SJCRH30 (cell line): ENCODE measurements around the gene PRR20G. TPM values are rescaled to one million over a fixed set of nuclear protein-coding genes. Genes with fewer than 3 reads are reported as not detected.

Source experiments
- DNase-seq, 2 experiments: peaks; one replicate each; pipeline ENCODE4 v3.0.0-alpha.2; 2015 to 2020
- H3K27ac ChIP-seq: fragments of 250-450 bp; sonication (Bioruptor Pico); 2 replicates; pipeline ENCODE4 v1.5.1; 2020; ENCODE audit warnings: mild to moderate bottlenecking, moderate library complexity
- H3K27me3 ChIP-seq: fragments of 250-450 bp; sonication (Bioruptor Pico); 2 replicates; pipeline ENCODE4 v1.5.1; 2020; ENCODE audit warnings: mild to moderate bottlenecking, moderate library complexity
- H3K36me3 ChIP-seq: fragments of 250-450 bp; sonication (Bioruptor Pico); 2 replicates; pipeline ENCODE4 v1.5.1; 2020; ENCODE audit warnings: mild to moderate bottlenecking, moderate library complexity
- H3K4me1 ChIP-seq: fragments of 250-450 bp; sonication (Bioruptor Pico); 2 replicates; pipeline ENCODE4 v1.5.1; 2020; ENCODE audit warnings: mild to moderate bottlenecking, moderate library complexity
- H3K4me3 ChIP-seq: fragments of 250-450 bp; sonication (Bioruptor Pico); 2 replicates; pipeline ENCODE4 v1.5.1; 2020; ENCODE audit warnings: mild to moderate bottlenecking, moderate library complexity
- H3K9me3 ChIP-seq: fragments of 250-450 bp; sonication (Bioruptor Pico); replicated peaks from 2 replicates; pipeline ENCODE4 v1.5.1; 2020; ENCODE audit warnings: mild to moderate bottlenecking, moderate library complexity
- total RNA-seq: library from RNA; depleted of rRNA; stranded (reverse); fragments of >200 nt; shearing (Covaris generic); gene quantifications from 2 replicates; pipeline ENCODE4 v1.2.3, GENCODE V29; 2014

Gene PRR20G
- total RNA-seq, 1 experiment from 2014 or later = not detected

DNA sequence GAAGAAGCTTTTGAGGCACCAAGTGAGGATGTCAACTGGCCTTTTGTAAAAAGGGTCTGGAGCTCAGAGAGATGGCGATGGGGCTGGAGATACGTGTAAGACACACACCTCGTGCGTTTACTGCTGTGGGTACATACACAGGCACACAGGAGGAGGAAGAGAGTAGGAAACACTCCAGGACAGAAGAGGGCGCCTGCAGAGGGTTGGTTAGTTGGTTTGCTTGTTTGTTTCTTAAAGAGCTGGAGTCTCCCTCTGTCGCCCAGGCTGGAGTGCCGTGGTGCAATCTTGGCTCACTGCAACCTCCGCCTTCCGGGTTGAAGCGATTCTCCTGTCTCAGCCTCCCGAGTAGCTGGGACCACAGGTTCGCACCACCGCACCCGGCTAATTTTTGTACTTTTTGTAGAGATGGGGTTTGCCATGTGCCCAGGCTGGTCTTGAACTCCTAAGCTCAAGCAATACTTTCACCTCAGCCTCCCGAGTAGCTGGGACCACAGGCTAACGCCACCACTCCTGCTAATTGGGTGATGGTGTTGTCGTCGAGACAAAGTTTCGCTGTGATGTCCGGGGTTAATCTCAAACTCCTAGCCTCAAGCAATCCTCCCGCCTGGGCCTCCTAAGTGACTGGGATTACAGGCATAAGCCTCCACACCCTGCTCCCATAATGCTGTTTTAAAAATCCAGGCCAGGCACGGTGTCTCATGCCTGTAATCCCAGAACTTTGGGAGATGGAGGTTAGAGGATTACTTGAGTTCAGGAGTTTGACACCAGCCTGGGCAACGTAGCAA is 1.3 kb upstream of the PRR20G start:
- H3K4me1 ChIP-seq = no peaks in the 10 kb centered on the region
- no peaks in the 10 kb centered on the region for H3K27me3 ChIP-seq
- H3K27ac ChIP-seq = no peak overlapping the region
- no peak overlapping the region for H3K4me3 ChIP-seq
- H3K9me3 ChIP-seq = no peaks in the 10 kb centered on the region
- DNase-seq = peak in 1 of 2 experiments; percentile 13
- no peaks in the 10 kb centered on the region for H3K36me3 ChIP-seq

- Histone ChIP-seq H3K27me3 (no peaks in the 10 kb centered on the region), H3K36me3 (no peaks in the 10 kb centered on the region), H3K4me1 (no peaks in the 10 kb centered on the region), H3K27ac (no peak overlapping the region), H3K4me3 (no peak overlapping the region), H3K9me3 (no peaks in the 10 kb centered on the region)
- DNase-seq = no peak
These were observed 497 bp upstream of the PRR20G start for GRCh38 chr3:127288343-127288742.

GRCh38 chr3:127286571-127287140 is 1.2 kb downstream of the PRR20G start:
- H3K4me3 ChIP-seq = peak overlapping the region; percentile 24; the same call in 1 of the 2 replicates

DNA sequence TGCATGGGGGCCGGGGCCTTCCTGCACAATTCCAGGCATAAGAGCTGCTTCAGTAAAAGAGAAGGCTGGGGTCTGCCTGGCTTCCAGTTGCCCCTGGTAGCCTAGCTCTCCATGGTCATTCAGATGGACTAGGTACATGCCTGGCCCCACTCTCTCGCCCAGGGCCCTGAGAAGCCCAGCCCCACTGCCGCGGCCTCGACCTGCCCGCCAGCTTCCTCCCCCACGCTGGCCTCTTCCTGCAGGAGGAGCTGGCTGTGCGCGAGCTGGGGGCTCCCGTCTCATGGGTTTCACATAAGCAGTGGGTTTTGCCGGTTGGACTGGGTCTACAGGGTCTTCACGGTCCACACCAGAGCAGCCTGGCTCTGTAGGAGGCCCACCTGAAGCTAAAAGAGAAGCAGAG is 3.6 kb downstream of the PRR20G start:
- Histone ChIP-seq H3K36me3 (no peaks in the 10 kb centered on the region), H3K27ac (no peak overlapping the region), H3K4me3 (no peak overlapping the region), H3K27me3 (no peaks in the 10 kb centered on the region), H3K4me1 (no peaks in the 10 kb centered on the region), H3K9me3 (no peaks in the 10 kb centered on the region)
- no peak for DNase-seq

More at GRCh38 chr3:127286571-127287140, 1.2 kb downstream of the PRR20G start:
- Histone ChIP-seq H3K9me3 (no peaks in the 10 kb centered on the region), H3K4me1 (no peaks in the 10 kb centered on the region), H3K27me3 (no peaks in the 10 kb centered on the region), H3K36me3 (no peaks in the 10 kb centered on the region), H3K27ac (no peak overlapping the region)
- DNase-seq = peak in 1 of 2 experiments; percentile 9

GRCh38 chr3:127277561-127277960 is 10.3 kb downstream of the PRR20G start:
- Histone ChIP-seq H3K4me3 (no peak overlapping the region), H3K27ac (no peak overlapping the region), H3K27me3 (no peaks in the 10 kb centered on the region), H3K36me3 (no peaks in the 10 kb centered on the region), H3K9me3 (no peaks in the 10 kb centered on the region), H3K4me1 (peaks cover 15% of the 10 kb centered on the region)
- DNase-seq = no peak

DNA sequence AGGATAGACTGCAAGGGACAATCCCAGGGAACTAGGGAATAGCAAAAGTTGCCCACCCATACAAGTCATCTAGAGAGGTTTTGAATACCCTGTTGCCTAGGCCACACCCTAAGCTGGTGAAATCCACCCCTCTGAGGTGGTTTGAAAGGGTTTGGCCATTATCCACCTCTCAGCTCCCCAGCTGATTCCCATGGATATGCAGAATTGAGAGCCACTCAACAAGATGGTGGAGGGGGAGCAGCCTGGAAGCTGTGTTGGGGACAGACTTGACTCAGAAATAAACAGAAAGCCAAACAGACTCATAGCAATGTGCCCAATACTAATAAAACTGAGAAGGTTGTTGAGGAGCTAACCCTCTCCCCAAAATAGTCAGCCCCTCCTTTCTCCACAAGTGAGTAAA is 10.9 kb downstream of the PRR20G start:
- Histone ChIP-seq H3K4me1 (peaks cover 15% of the 10 kb centered on the region), H3K4me3 (no peak overlapping the region), H3K36me3 (no peaks in the 10 kb centered on the region), H3K27ac (no peak overlapping the region), H3K27me3 (no peaks in the 10 kb centered on the region), H3K9me3 (no peaks in the 10 kb centered on the region)
- no peak for DNase-seq

DNA sequence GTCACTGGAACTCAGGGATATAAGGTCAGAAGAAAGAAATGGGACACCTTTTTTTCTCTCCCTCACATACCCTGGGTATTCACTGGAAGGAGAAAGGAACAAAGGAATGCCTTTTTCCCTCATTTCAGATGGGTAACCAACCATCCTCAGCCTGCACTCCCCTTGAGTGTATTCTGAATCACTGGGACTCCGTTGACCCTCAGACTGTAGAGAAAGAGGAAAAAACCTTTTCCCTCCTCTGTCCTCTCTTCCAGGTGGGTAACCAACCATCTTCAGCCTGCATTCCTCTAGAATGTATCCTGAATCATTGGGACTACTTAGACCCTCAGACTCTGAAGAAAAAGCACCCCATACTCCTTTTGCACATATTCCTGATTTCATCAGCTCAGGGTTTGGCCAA is 11.4 kb downstream of the PRR20G start:
- Histone ChIP-seq H3K27ac (no peak overlapping the region), H3K4me3 (no peak overlapping the region), H3K9me3 (no peaks in the 10 kb centered on the region), H3K36me3 (no peaks in the 10 kb centered on the region), H3K4me1 (peaks cover 15% of the 10 kb centered on the region), H3K27me3 (no peaks in the 10 kb centered on the region)
- no peak for DNase-seq

DNA sequence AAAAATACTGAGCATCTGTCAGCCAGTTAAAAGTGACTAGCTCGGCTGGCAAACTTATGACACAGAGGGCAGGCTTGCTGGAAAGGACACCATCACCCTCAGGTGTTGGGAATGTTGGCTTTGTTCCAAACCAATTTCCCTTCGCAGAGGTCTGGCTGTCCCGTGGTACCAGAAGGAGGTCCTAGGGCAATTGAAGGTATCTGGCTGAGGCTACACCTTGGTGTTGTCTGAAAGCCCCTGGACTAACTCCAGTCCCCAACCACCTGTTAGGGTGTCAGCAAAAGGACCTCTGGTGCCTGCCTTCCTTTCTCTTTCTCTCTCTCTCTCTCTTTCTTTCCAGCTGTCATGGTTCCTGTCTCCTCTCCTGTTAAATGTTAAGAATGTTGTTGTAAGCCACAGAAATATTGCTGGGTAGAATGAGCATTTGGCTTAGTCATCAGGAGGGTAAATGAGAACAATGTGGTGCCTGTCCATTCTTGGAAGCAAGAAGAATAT is 12.5 kb downstream of the PRR20G start:
- H3K27ac ChIP-seq = peak overlapping the region; percentile 43

GRCh38 chr3:127274200-127274760 is 13.6 kb downstream of the PRR20G start:
- Histone ChIP-seq H3K27me3 (no peaks in the 10 kb centered on the region), H3K36me3 (no peaks in the 10 kb centered on the region), H3K4me1 (peaks cover 15% of the 10 kb centered on the region), H3K27ac (no peak overlapping the region), H3K9me3 (no peaks in the 10 kb centered on the region), H3K4me3 (no peak overlapping the region)
- no peak for DNase-seq

More for the DNA sequence above, 12.5 kb downstream of the PRR20G start:
- H3K4me3 ChIP-seq = no peak overlapping the region
- no peaks in the 10 kb centered on the region for H3K9me3 ChIP-seq
- H3K4me1 ChIP-seq = peaks cover 15% of the 10 kb centered on the region
- DNase-seq = peak; percentile 23 to 59
- no peaks in the 10 kb centered on the region for H3K27me3 ChIP-seq
- H3K36me3 ChIP-seq = no peaks in the 10 kb centered on the region

GRCh38 chr3:127273206-127273605 is 14.6 kb downstream of the PRR20G start:
- no peak for DNase-seq
- H3K9me3 ChIP-seq = no peaks in the 10 kb centered on the region
- H3K27me3 ChIP-seq = no peaks in the 10 kb centered on the region
- no peak overlapping the region for H3K4me3 ChIP-seq
- H3K27ac ChIP-seq = no peak overlapping the region
- H3K36me3 ChIP-seq = no peaks in the 10 kb centered on the region
- H3K4me1 ChIP-seq = peaks cover 15% of the 10 kb centered on the region

- Histone ChIP-seq H3K27ac (no peak overlapping the region), H3K9me3 (no peaks in the 10 kb centered on the region), H3K4me1 (no peaks in the 10 kb centered on the region), H3K27me3 (no peaks in the 10 kb centered on the region), H3K4me3 (no peak overlapping the region), H3K36me3 (no peaks in the 10 kb centered on the region)
- no peak for DNase-seq
These were observed 21.7 kb downstream of the PRR20G start for GRCh38 chr3:127266186-127266585.

DNA sequence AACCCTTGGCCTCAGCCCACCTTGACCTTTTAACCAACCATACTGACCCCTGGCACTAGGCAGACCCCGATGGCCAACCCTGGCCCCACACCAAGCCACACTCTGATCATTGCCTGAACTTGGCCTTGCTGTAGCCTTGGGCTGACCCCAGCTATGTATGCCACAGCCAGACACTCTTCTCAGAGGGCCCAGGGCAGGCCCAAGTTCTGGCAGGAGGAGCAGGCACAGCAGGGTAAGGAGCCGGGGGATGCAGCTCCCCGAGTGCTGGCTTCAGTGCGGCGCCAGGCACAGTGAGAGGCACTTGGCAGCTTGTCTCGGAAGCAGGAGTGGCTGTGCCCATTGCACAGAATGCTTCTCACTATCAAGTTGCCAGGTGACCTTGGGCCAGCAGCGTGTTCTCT is 22.3 kb downstream of the PRR20G start:
- Histone ChIP-seq H3K27me3 (no peaks in the 10 kb centered on the region), H3K27ac (no peak overlapping the region)
- no peak for DNase-seq

DNA sequence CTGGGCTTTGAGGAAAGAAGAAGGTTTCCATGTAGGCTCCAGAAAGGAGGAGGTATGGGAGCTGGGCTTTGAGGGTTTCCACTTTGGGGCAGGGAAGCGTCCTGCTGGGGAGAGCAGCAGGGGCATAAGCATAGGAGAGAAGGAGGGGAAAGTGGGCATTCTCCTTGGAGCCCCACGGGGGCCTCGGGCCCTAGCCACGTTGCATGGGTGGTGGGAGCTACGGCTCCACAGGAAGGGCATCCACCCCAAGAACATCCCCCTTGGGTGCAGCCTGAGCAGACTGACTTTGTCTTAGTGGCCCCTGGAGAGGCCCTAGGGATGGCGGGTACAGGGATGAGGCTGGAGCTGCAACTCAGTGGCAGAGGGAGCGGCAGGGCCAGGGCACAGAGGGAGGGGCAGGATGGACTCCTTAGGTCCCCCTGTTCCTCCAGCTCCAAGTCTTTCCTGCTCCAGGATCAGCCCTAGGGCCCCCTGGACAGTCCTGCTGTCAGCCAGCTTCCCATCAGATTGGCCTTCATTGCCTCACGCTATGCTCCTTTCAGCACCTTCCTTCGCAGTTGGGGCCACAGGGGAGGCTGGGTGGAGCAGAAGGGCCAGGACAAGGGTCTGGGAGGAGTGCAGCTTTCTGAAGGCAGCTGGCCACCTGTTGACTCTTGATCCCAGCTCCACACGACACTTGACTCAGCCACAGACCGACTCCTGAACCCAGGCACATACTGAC is 22.9 kb downstream of the PRR20G start:
- H3K4me1 ChIP-seq = no peaks in the 10 kb centered on the region
- DNase-seq = no peak

More for the DNA sequence above, 22.3 kb downstream of the PRR20G start:
- no peaks in the 10 kb centered on the region for H3K36me3 ChIP-seq
- no peaks in the 10 kb centered on the region for H3K4me1 ChIP-seq
- no peak overlapping the region for H3K4me3 ChIP-seq
- no peaks in the 10 kb centered on the region for H3K9me3 ChIP-seq

GRCh38 chr3:127264292-127264691 is 23.6 kb downstream of the PRR20G start:
- DNase-seq = no peak
- no peaks in the 10 kb centered on the region for H3K27me3 ChIP-seq
- no peaks in the 10 kb centered on the region for H3K4me1 ChIP-seq
- H3K9me3 ChIP-seq = no peaks in the 10 kb centered on the region
- H3K4me3 ChIP-seq = no peak overlapping the region
- H3K27ac ChIP-seq = no peak overlapping the region
- no peaks in the 10 kb centered on the region for H3K36me3 ChIP-seq

More for the DNA sequence above, 22.9 kb downstream of the PRR20G start:
- no peak overlapping the region for H3K27ac ChIP-seq
- no peaks in the 10 kb centered on the region for H3K36me3 ChIP-seq
- no peaks in the 10 kb centered on the region for H3K27me3 ChIP-seq
- H3K9me3 ChIP-seq = no peaks in the 10 kb centered on the region
- no peak overlapping the region for H3K4me3 ChIP-seq
